HK-2 (cell line): Measurements from ENCODE around the gene SAMD10.
A peak's percentile ranks its signal among the peaks of the same experiment; 100 is the strongest.
"Not testable (repeated sequence)": the region's sequence is repeated elsewhere in the genome, so short reads cannot be mapped to it uniquely, and the experiment has no call there.

Experiments used
- DNase-seq: peaks from one replicate; pipeline ENCODE4 v3.0.0-alpha.2; 2018; ENCODE audit not compliant: unreplicated experiment

The SAMD10 gene

GRCh38 chr20:63968928-63969760 is 10.3 kb downstream of the SAMD10 start:
- no peak for DNase-seq

DNA sequence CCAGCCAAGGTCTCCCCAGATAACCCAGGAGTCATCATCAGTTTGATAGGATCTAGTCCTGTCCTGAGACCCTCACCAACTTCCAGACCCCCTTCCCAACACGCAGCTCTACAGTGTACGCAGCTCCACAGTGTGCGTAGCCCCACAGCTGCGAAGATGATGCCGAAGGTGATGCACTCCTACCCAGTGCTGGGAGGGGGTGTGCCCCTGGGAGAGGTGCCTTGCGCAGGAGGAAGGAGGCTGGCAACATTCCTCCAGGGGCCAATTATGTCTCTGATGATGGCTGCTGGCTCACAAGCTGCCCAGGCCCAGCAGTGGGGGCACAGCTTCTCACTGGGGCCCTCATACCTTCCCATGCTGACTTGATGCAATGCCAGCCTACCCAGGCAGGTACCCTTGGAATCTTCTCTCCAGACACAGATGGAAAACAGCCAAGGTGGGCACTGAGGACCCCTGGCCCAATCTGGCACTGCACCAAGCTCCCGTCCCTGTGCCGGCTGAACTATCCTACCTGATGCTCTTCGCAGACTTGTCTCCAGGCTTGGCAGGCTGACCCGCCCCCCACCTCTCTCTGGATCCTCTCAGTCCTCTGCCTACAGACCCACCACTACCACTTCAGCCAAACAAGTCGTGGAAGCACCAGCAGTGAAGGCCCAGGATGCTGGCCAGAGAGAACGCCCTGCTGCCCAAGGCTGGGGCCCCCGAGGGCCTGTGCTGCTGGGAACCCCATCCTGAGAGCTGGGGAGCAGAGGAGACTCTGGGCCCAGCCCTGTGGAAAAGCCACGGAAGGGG is 11.1 kb downstream of the SAMD10 start:
- no peak for DNase-seq

GRCh38 chr20:63967330-63968135 is 11.9 kb downstream of the SAMD10 start:
- no peak for DNase-seq

GRCh38 chr20:63966944-63967322 is 12.5 kb downstream of the SAMD10 start:
- DNase-seq: no peak

DNA sequence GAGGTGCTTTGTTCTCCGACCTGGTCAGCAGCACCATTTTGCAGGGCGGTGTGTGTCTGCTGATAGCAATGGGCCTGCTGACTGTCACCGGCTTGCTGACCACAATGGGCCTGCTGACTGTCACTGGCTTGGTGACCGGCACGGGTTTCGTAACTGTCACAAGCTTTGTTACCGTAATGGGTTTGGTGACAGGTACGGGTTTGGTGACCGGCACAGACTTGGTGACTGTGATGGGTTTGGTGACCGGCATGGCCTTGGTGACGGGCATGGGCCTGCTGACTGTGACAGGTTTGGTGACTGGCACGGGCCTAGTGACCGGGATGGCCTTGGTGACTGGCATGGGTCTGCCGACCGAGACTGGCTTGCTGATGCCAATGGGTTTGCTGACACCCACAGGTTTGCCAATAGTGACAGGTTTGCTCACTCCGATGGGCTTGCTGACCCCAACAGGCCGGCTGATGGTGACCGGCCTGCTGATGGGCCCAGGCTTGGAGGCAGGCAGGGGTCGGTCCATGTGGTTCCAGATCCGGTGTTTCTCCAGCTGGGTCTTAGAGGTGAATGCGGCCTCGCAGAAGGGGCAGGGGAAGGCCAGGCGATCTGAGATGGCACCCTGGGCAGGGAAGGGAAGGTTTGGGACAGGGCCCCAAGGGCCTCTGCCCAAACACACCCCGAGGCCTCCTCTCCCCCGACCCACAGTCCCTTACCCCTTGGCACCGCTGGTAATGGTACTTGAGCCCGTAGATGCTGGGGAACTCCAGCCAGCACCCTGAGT is 13.1 kb downstream of the SAMD10 start:
- no peak for DNase-seq

DNA sequence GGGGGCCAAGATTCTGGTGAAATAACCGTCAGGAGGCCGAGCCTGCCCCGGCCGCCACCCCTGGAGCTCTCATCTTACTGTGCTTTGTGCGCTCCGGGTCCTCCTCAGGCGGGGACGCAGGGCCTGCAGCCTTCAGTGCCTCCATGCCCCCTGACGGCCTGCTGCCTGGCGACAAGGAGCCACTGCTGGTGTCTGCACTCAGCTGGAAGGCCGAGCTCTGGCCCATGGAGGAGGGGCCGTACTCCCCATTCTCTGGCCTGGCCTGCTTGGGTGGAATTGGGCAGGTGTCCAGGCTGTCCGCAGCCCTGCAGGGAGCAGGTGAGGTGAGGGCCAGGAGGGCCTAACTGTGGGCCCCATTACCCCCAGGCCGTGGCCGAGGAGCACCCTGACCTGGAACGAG is 15.0 kb downstream of the SAMD10 start:
- no peak for DNase-seq

- DNase-seq: no peak
Measured at GRCh38 chr20:63963784-63964301, 15.6 kb downstream of the SAMD10 start.

- DNase-seq: no peak
Measured at GRCh38 chr20:63963348-63963741, 16.1 kb downstream of the SAMD10 start.

DNA sequence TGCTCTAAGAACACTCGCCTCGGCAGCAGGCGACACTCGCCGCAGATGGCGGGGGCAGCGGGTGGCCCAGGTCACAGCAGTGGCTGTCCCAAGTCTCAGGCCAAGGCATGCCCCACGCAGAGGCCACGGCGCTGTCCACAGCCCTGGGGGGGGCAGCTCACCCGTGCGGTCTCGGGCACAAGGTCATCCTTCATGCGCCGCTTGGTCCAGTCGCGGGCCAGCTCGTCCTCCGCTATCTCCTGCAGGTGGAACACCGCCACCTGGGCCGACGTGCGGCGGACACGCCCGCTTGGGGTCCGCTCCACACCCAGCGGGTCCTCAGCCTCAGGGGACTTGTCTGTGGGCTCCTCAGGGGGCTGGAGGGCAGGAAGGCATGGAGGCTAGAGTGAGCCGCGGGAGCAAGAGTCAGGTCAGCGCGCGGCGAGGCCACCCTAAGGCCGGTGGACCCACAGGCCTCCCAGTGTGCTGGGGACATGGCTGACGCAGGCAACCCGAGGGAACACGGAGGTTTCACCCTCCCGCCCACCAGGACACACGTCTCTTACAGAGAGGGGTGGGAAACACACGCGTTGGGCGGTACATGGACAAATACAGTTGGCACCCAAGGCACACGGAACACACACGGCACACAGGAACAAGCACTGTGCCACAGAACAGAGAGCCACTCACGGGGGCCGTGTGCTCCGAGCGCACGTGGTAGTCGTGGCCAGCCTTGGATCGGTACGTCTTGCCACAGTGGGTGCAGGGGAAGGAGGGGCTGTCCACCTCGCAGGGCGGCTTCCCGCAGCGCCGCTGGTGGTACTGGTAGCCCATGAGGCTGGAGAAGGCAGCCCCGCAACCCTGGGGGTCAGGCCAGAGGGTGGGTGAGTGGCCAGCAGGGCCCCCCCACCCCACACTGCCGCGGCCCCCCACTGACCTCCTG is 16.8 kb downstream of the SAMD10 start:
- DNase-seq: no peak

DNA sequence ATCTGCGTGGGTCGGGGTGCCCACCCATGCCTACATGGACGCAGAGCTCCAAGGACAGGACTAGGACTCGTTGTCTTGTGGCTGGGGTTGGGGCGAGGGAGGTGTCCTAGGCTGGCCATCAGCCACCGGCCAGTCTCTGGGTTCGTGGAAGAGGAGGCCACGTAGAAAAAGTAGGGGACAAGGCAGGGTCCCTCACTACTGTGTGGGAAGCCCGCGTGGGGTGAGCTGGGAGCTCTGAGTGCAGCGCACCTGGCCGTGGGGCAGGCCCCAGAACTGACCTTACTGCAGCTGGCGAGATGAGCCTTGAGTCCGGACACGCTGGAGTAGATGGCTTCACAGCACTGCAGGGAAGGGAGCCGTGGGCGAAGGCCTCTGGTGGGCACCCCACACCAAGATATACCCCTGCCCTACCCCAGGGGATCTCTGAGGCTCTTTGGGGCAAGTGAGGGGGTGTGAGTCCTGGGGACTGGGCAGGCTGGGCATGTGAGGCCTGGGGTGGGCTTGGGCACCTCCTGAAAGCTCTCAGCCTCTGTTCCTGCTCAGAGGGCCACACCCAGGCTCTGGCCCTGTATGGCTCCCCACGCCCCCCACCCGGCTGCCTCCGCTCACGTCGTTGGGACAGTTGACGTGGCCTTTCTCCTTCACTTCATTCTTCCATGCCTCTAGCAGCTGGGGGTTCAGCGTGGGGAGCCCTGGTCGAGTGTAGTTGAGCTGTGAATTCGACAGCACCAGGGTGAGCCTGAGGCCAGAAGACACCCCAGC is 17.6 kb downstream of the SAMD10 start:
- DNase-seq: no peak

DNA sequence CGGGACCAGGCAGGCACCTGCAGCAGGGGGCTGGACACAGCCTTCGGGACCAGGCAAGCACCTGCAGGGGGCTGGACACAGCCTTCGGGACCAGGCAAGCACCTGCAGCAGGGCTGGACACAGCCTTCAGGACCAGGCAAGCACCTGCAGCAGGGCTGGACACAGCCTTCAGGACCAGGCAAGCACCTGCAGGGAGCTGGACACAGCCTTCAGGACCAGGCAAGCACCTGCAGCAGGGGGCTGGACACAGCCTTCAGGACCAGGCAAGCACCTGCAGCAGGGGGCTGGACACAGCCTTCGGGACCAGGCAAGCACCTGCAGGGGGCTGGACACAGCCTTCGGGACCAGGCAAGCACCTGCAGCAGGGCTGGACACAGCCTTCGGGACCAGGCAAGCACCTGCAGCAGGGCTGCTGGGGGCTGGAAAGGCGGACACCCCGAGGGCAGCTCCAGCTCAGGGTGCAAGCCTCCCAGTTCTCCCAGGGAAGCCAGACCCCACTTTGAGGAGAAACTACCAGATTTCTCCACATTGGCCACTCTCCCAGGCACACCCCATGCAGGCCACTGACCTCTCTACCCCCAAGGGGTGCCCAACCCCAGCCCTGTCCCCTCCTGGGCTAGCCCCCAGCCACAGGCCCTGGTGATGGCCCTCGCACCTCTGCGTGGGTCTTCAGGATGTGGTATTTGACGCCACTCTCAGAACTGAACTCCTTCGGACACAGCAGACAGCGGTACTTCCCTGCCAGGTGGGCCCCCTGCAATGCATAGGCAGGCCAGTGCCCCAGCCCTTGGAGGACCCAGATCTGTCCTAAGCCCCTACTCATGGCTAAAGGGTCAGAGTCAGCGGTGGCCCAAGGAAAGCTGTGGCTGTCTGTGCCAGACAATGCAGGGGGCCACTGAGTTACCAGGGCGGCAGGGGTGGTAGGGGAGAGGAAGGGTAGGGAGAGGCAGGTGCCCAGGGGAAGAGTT is 18.5 kb downstream of the SAMD10 start:
- DNase-seq: not testable (repeated sequence)

GRCh38 chr20:63959699-63960075 is 19.8 kb downstream of the SAMD10 start:
- DNase-seq: no peak

GRCh38 chr20:63958964-63959698 is 20.3 kb downstream of the SAMD10 start:
- no peak for DNase-seq

DNA sequence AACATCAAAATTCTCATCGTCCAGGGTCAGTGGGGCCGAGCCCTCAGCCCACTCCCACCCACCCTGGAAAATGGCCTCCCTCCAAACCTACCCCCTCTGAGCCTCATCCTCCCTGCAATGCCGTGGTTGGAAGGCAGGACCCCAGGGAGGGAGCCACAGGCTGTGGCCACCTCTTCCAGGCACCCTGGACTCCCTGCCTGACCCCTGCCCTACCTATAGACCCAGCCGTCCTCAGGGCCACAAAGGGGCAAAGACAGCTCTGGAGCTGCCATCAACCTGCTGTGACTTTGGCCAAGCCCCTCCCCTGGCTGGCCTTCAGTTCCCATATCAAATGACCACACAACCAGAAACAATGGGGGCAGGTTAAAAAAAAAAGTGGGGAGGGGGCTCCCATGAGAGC is 21.0 kb downstream of the SAMD10 start:
- no peak for DNase-seq

DNA sequence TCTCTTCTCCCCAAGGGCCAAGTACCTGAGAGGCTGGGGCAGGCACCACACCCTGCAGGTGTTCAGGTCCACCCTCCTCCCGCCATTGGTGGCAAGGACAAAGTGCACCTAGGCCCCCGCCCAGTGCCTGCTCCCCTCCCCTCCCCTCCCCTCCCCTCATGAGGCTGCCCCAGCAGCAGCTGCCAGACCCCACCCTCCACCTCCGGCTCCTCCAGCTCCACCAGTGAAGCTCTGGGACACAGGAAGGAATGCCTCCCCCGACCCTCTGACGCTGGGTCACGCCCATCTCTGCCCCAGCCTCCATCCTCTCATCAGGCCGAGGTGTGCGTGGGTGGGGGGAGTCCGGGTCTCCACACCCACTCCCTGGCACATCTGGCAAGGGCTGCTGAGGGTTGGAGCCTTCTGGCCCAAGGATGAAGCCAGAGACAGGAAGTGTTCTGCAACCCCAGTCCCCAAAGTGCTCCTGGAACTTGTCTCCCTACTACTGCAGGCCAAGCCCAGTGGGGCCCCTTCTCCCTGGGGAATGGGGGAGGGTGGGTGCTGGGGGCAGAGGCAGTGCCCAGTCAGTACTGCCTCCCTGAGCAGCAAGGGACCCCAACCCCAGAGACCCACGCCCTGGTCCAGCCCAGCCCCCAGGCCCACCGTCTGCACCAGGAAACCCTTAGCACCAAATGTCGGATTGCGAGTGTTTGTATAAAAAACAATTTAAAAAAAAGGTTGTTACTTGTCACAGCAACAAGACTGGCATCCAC is 21.6 kb downstream of the SAMD10 start:
- no peak for DNase-seq

DNA sequence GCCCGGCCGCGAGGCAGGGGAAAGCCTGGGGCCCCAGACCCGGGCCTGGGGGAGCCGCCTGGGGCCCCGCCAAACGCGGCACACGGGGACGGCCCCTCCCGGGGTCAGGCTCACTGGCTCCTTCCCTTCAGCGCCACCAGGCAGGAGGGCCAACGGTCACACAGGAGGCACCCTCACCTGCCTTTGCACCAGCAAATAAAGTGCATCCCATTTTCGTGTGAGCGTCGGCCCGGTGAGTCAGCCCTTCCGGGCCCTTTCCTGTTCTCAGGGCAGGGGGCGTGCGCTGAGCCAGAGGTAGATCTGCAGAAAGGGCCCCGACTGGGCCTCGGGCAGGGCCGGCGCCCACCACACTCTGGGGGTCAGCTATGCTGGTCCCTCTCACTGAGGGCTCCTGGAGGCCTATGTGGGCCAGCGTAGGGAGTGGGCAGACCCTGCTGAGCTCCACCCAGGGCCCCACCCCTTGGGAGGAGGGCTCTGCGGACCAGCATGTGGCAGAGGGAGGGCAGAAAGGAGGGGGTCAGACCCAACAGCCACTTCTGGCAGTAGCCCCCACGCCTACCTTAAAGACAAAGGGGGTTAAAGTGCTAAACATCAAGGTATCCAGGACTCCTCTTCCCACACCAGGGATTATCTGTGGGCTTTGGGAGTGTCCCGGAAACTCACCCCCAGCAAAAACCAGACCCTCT is 22.3 kb downstream of the SAMD10 start:
- peak; percentile 77 for DNase-seq
